K562 (cell line): ENCODE measurements around the gene PLK5. TPM values are rescaled to one million over a fixed set of nuclear protein-coding genes. Genes with fewer than 3 reads are reported as not detected.

Experiments
- CC2D1A ChIP-seq: fragments of 450-650 bp; IDR thresholded peaks from 2 replicates; pipeline ENCODE4 v1.6.1; 2017; ENCODE audit warnings: mild to moderate bottlenecking
- DIDO1 ChIP-seq: fragments of 450-650 bp; IDR thresholded peaks from 2 replicates; pipeline ENCODE4 v1.6.1; 2016; ENCODE audit warnings: low read depth, missing biosample characterization, missing genetic modification characterization
- MAFF ChIP-seq: IDR thresholded peaks from 2 replicates; pipeline ENCODE4 v1.6.1; 2012; ENCODE audit warnings: low read length, improper control_type of control experiment
- RHOXF2B ChIP-seq: fragments of 250-450 bp; sonication (Bioruptor Pico); conservative IDR thresholded peaks from 2 replicates; pipeline ENCODE4 v1.5.1; 2021
- SRSF1 ChIP-seq: fragments of 200-400 bp; formaldehyde crosslinking; IDR thresholded peaks from 2 replicates; pipeline ENCODE4 v1.6.1; 2017; ENCODE audit warnings: mild to moderate bottlenecking, low read depth, low read length, moderate library complexity
- TAF1 ChIP-seq: IDR thresholded peaks from 2 replicates; pipeline ENCODE4 v1.6.1; 2011; ENCODE audit warnings: mild to moderate bottlenecking, low read length, moderate library complexity; ENCODE audit not compliant: insufficient read depth, control insufficient read depth, severe bottlenecking; ENCODE audit errors: extremely low read depth
- XRCC4 ChIP-seq: IDR thresholded peaks from one replicate; pipeline ENCODE4 v1.6.1; 2011; ENCODE audit not compliant: insufficient read depth, insufficient read length; ENCODE audit errors: extremely low read depth
- polyA plus RNA-seq, 8 experiments: library from polyadenylated mRNA; depleted of rRNA in 4 of 8; stranded (reverse) in 5 of 8; unstranded in 3 of 8; fragments of >200 nt; fragmentation: Nextera tagmentation in 2 of 8; fragmentation: Illumina TruSeq in 1 of 8; extraction: Ambion mirVana in 2 of 8; extraction: Trizol in 1 of 8; gene quantifications; 2 replicates each; pipeline versions ENCODE4 v1.2.1 to v1.2.3, GENCODE V29; 2011 to 2014; ENCODE audit warnings: inconsistent platforms in 1 of 8, missing spikeins in 1 of 8
- total RNA-seq, 7 experiments: library from RNA; depleted of rRNA in 6 of 7; stranded (reverse); fragments of >200 nt in 6 of 7; fragmentation: Illumina TruSeq in 2 of 7; extraction: Trizol in 2 of 7; gene quantifications; 2 replicates each; pipeline versions ENCODE4 v1.2.1 to v1.2.3, GENCODE V29; 2011 to 2021; ENCODE audit warnings: low replicate concordance in 1 of 7
- TF ChIP-seq, protein P1 (sequence below): fragments of 250-450 bp; sonication (Bioruptor Pico); IDR thresholded peaks from 2 replicates; pipeline ENCODE4 v1.4.0; 2020; ENCODE audit warnings: mild to moderate bottlenecking
- TF ChIP-seq, protein P2 (sequence below), 2 experiments: fragments of 450-650 bp in 1 of 2; IDR thresholded peaks; 2 replicates each; pipeline ENCODE4 v1.6.1; 2011 to 2017; ENCODE audit warnings: low read depth in 2 of 2, antibody characterized with exemption in 1 of 2, borderline replicate concordance in 1 of 2, low read length in 1 of 2, mild to moderate bottlenecking in 1 of 2, mixed read lengths in 1 of 2; ENCODE audit not compliant: control insufficient read depth in 1 of 2

Gene PLK5
- total and polyA plus RNA-seq, 9 of the 15 experiments (the other 6 are each of a cell fraction or from before 2014, with no cell fraction given): 0.04 to 0.23 (median 0.11) TPM; not detected in 5

DNA sequence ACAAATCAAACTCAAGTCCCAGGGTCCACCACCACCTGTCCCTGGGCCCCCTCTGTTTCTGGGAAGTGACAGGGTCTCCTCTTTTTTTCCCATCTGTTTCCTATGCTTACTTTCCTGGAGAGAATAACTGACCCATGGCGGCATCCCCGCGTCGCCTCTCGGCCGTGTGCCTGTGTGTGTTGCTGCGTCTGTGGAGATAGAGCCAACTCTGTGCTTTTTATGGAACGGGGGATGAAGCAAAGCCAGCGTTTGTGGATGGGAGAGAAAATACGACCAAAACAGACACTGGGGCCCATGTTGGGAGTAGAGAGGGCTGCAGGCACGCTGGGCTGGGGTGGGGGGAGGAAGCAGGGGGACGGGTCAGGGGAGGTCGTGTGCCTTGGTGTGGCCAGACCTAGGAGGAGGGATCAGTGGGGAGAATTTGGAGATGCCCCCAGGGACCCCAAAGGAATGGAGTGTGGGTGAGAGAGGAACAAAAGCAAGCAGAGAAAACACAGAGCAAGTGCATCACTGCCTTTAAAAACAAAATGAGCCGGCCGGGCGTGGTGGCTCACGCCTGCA is 16.6 kb downstream of the PLK5 start (continued):
- TF ChIP-seq, protein P1, sequence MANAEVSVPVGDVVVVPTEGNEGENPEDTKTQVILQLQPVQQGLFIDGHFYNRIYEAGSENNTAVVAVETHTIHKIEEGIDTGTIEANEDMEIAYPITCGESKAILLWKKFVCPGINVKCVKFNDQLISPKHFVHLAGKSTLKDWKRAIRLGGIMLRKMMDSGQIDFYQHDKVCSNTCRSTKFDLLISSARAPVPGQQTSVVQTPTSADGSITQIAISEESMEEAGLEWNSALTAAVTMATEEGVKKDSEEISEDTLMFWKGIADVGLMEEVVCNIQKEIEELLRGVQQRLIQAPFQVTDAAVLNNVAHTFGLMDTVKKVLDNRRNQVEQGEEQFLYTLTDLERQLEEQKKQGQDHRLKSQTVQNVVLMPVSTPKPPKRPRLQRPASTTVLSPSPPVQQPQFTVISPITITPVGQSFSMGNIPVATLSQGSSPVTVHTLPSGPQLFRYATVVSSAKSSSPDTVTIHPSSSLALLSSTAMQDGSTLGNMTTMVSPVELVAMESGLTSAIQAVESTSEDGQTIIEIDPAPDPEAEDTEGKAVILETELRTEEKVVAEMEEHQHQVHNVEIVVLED: no peak
- TF ChIP-seq MAFF (no peak), XRCC4 (no peak), SRSF1 (no peak), RHOXF2B (CRISPR knock-in tag) (no peak), TAF1 (no peak), CC2D1A (no peak), DIDO1 (no peak)
- TF ChIP-seq, protein P2, sequence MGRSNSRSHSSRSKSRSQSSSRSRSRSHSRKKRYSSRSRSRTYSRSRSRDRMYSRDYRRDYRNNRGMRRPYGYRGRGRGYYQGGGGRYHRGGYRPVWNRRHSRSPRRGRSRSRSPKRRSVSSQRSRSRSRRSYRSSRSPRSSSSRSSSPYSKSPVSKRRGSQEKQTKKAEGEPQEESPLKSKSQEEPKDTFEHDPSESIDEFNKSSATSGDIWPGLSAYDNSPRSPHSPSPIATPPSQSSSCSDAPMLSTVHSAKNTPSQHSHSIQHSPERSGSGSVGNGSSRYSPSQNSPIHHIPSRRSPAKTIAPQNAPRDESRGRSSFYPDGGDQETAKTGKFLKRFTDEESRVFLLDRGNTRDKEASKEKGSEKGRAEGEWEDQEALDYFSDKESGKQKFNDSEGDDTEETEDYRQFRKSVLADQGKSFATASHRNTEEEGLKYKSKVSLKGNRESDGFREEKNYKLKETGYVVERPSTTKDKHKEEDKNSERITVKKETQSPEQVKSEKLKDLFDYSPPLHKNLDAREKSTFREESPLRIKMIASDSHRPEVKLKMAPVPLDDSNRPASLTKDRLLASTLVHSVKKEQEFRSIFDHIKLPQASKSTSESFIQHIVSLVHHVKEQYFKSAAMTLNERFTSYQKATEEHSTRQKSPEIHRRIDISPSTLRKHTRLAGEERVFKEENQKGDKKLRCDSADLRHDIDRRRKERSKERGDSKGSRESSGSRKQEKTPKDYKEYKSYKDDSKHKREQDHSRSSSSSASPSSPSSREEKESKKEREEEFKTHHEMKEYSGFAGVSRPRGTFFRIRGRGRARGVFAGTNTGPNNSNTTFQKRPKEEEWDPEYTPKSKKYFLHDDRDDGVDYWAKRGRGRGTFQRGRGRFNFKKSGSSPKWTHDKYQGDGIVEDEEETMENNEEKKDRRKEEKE (IDR thresholded peaks at IDR 0.05; ENCODE audit: borderline replicate concordance in 1 of 2, control insufficient read depth in 1 of 2, low read depth in 2 of 2, low read length in 1 of 2): no peak
